Stimulated activated CD4-positive, alpha-beta T cell treated with anti-CD3 and anti-CD28 coated beads, Interleukin-1b, Interleukin-23, amount 100 ng/mL, for 48 hours (primary cell): Measurements from ENCODE around the gene SAMD11.
A peak's percentile ranks its signal among the peaks of the same experiment; 100 is the strongest.

Experiments
- DNase-seq: peaks from one replicate; pipeline ENCODE4 v3.0.0-alpha.2; 2020

The SAMD11 gene

DNA sequence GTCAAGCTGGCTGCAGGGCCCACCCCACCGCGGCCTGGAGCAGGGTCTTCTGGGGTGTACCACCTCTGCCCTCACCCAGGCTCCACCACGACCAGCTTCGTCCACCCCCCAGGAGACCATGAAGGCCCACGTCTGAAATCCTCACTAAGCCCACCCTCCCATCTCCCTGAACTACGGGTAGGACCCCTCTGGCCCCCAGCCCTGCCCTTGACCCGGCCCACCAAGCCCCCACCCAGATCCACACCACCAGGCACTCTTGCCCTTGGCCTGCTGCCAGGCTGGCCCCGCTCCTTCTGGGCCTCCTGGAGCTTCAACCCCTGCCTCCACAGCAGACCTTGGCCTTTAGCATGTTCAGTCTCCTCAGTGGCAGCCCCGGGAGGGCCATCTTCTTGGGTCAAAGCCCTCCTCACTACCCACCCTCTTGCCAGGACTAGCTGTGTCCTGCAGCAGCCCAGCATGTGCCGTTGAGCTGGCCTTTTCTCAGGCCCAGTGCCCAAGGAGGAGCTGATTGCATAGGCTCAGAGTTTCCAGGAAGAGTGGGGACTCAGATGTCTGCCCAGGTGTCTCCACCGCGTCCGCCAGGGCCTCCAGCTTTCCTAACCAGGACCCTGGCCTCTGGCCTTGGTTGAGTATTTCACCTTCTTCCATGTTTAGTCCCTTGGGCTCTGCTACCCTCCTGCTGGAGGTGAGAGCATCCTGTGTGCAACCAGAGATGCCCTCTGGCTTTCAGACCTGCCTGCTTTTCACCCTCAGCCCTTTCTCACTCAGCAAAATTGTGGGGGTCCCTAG is 17.7 kb upstream of the SAMD11 start:
- DNase-seq, result no peak

- no peak for DNase-seq
These were observed 16.9 kb upstream of the SAMD11 start for GRCh38 chr1:906600-907420.

- DNase-seq, result no peak
These were observed 15.9 kb upstream of the SAMD11 start for GRCh38 chr1:907611-908451.

- DNase-seq, result no peak
These were observed 15.1 kb upstream of the SAMD11 start for GRCh38 chr1:908661-909060.

- DNase-seq, result no peak
These were observed 13.8 kb upstream of the SAMD11 start for GRCh38 chr1:909861-910310.

DNA sequence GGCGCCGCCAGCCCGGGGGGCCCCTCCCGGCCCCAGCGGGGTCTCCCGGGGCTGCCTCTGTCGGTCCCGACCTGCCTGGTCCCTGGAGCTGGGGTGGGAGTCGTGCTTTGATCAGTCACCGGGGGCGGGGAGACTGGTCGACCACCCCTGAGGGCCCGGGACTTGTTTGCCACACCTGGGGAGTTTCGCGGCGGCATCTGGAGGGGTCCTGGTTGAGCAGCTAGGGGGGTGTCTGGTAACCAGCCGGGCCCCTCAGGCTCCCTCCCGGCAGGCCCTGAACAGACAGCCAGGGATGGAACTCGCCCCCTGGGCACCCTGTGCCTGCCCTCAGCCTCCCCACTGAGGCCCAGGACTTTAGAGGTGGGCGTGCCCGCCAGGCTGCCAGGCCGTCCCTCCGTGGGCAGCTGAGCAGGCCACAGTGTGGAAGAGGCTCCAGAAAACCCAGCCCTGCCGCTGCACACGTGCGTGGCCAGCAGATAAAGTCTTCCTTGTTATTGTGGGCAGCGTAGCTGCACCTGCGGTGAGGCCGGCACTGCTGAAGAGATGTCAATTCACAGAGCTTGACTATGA is 13.3 kb upstream of the SAMD11 start:
- no peak for DNase-seq

- peak; percentile 20 for DNase-seq
These were observed 12.6 kb upstream of the SAMD11 start for GRCh38 chr1:910881-911721.

DNA sequence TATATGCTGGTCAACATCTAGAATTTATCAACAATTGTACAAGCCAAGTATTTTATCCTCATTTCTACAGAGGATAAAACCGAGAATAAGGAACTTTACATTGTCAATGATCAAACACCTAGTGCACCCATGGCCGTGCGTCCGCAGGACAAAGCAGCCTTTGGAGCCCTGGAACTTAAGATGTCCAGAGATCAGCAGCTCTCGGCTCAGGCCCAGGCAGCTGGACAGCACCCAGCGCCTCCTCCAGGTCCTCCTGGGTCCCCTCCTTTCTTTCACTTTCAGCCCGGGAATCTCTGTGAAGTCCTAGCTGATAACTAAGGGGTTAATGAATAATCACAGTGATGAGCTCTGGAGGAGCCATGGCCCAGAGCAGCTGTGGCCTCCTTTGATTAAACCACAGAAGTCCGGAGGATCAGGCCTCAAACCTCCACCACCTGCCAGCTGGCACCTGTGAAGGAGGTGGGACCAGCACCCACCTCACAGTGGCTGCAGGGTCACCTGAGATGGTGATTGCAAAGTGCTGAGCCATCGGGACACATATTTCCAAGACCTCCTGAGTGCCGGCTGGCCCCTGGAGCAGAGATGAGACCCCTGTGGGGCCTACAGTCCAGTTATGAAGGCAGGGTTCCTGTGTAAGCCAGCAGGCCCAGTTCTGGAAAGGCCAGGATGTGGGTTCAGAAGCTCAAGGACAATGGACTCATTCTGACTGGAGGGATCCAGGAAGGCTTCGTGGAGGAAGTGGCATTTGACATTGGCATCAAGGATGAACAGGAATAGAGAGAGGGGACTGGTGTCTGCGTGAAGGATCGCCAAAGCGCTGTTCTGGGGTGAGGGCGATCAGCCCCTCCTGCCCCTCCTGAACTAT is 11.6 kb upstream of the SAMD11 start:
- DNase-seq, result no peak

DNA sequence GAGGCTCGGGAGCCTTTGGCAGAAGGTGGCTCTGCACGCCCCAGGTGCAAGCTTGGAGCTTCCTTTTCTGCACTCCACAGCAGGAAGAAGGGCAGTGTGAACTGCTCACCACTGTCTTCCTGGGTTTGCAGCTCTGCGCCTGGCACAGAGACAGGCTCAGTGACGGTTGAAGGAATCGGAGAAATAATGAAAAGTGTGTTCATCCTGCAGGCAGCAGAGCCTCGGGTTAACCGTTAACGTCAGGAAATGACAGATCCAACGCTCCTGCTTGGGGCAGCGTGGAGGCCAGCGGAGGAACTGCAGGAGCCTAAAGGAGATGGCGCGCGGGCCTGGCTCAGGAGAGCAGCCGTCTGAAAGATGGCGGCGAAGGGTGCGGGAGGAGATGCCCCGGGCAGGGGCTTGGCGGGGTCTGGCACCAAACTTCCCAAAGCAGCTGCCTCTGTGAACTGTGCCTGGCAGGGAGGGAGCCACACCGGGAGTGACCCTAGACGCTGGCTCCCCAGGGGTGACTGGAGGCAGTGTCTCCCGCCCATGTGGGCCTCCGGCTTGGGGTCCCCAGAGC is 10.9 kb upstream of the SAMD11 start:
- no peak for DNase-seq

DNA sequence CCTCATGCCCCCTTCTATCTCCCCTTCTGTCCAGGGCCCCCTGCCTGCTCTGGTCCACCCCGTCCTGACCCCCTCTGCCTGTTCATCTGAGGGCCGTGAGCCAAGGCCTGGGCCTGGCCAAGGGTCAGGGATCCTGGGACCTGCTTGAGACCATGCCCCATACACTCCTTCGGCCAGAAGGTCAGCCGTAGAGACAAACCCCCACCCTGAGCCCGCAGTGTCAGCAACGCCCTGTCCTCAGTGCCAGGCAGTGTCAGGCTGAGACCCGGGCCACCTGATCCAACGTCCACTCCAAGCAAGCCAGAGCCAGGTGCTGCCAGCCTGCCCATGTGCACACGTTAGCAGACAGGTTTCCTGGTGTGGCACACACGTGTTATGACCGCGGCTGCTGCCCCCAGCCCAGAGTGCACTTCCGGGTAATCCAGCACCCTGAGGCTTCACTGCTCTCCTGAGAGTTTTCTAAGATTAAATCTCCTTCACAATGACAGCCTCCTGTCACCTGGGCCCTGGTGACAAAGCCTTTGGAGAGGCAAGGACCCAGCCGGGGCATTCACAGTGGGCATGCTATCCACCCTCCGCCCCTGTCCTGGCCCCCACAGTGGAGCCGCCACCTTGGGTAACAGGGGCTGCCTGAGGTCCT is 10.1 kb upstream of the SAMD11 start:
- DNase-seq, result no peak

GRCh38 chr1:914131-914890 is 9.4 kb upstream of the SAMD11 start:
- DNase-seq, result no peak

DNA sequence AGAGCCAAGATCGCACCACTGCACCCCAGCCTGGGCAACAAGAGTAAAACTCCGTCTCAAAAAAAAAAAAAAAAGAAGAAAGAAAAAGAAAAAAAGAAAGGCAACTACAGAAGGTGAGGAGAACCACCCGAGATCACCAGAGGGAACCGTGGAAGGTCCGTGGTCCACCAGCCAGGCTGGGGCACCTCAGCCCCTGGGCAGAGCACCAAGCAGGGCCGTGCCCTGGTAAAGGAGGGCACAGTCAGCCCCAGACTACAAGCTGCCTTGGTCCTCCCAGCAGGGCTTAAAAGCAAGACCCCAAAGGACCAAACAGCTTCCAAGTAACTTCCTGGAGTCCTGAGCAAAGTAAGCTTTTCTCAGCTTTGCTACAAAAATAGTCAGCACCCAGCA is 8.8 kb upstream of the SAMD11 start:
- no peak for DNase-seq

DNA sequence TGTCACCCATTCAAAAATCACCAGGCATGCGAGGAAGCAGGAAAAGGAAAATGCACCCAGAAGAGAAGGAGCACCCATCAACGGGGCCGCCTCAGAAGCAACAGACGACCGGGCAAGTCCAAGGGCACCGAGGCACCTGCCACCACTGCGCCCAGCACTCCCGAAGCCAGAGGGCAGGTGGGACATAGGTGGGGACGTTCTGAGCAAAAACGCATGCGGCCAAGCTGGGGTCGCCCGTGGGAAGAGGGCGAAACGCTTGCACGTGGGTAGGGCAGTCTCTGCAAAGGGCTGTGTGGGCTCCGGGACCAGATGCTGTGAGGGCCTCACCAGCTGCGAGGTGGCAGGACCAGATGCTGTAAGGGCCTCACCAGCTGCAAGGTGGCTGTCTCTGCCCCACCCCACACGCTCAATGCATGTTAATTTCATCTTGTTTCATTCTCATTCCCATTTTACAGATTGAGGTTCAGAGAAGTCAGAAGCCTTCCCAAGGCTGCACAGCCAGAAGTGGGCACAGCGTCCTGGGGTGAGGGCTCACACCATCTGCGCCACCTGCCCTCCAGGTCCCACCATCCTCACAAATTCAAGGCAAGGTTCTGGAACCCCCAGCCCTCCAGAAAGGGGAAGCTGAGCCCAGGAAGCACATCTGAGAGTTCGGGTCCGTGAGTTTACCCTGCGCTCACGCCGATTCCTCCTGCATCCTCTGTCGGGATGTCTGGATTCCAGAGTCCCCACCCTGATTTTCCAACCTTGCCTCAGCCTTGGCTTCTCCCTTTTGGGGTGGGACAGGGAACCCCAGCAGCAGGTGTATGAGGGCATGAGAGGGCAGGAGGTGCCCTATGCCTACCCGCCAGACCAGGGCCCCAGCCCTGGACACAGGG is 8.2 kb upstream of the SAMD11 start:
- DNase-seq, result no peak

DNA sequence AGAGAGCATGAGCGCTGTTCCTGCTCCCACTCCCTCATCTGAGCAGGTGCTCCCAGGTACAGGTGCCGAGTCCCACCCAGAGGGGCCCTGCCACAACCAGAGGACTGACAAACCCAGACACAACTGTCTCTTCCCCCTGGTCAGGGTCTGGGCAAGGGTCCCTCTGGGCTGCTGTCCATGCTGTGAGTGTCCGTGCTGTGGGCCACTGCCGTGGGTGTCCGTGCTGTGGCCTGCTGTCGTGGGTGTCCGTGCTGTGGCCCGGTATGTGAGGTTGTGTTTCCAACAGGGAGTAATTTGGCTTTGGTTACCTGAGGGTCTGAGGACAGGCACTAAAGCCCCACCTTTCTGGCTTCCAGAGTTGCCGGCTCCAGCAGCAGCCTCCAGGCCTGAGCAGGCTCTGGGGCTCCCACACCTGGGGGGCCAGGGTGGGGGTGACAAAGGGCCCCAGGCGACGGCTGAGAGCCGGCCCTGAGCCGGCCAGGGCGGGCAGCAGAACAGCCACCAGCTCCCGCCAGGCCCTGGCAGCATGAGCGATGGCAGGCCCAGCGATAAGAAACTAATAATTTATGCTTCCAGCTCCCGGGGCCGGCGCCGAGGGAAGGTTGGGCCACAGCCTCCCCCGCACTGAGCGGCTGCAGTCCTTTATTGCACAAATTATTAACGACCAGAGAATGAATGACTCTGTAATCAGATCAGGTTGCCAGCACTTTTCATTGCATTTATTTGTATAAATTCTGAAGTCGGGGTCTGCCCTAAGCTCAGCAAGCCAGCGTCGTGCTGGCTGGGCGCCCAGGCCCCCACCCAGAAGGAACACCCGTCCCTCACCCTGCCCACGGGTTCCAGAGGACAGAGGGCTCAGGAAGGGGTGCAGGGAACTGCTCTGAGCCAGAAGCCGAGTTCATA is 7.3 kb upstream of the SAMD11 start:
- DNase-seq, result no peak

DNA sequence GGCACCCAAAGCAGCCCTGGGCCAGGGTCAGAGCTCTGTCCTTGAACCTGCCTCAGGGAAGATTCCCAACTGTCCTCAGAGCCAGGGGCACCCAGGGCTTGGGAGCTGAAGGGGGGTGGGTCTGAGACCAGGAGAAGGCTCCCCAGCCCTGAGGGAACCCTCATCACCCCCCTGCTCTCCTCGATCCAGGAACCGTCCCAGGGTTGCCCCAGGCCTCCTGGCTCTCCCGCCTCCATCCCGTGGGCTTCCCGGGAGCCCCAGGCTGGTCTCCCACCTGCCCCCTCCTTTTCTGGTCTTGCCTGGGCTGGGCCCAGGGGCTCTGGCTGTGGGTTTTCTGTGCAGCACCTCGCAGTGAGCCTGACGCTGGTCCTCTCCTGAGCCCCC is 6.7 kb upstream of the SAMD11 start:
- DNase-seq, result no peak

- DNase-seq, result no peak
These were observed 6.1 kb upstream of the SAMD11 start for GRCh38 chr1:917466-918091.

- DNase-seq, result no peak
These were observed 5.4 kb upstream of the SAMD11 start for GRCh38 chr1:918353-918752.
